NCI-H345 treated with DMSO at 0.1 percent for 48 hours (cell line): ENCODE data around the gene ANO4.

Experiments
- DNase-seq: peaks from one replicate; lab custom pipeline; 2025; ENCODE audit not compliant: unreplicated experiment; lab: John Stamatoyannopoulos, UW

The ANO4 gene

GRCh38 chr12:101173197-101173749 lies 378.7 kb downstream of the ANO4 start:
- no peak for DNase-seq

- no peak for DNase-seq
Observed at GRCh38 chr12:101174541-101174940, 380.0 kb downstream of the ANO4 start.
